Astrocyte (in vitro differentiated cells and primary cell): ENCODE measurements around the gene PLEKHA6. TPM values are rescaled to one million over a fixed set of nuclear protein-coding genes. Genes with fewer than 3 reads are reported as not detected.

Source experiments
- DNase-seq: peaks from one replicate; pipeline ENCODE4 v3.0.0-alpha.2; 2010; ENCODE audit warnings: low read depth
- FAIRE-seq: peaks from 2 replicates; lab custom pipeline; 2011; peaks lifted over from hg19 to GRCh38; lab: Jason Lieb, UNC
- H2AFZ ChIP-seq: 2 replicates; pipeline ENCODE4 v1.6.0; 2012; ENCODE audit warnings: low read depth, low read length, inconsistent platforms
- H3K27ac ChIP-seq: 2 replicates; pipeline ENCODE4 v1.5.1; 2011; ENCODE audit warnings: low read depth, low read length, inconsistent platforms
- H3K27me3 ChIP-seq: 2 replicates; pipeline ENCODE4 v1.6.0; 2011; ENCODE audit warnings: low read length, inconsistent platforms; ENCODE audit not compliant: insufficient read depth
- H3K36me3 ChIP-seq: 2 replicates; pipeline ENCODE4 v1.5.1; 2011; ENCODE audit warnings: low read length, inconsistent platforms; ENCODE audit not compliant: insufficient read depth
- H3K4me1 ChIP-seq: 2 replicates; pipeline ENCODE4 v1.5.1; 2011; ENCODE audit warnings: low read length, inconsistent platforms; ENCODE audit not compliant: insufficient read depth
- H3K4me2 ChIP-seq: 2 replicates; pipeline ENCODE4 v1.6.0; 2012; ENCODE audit warnings: low read length, inconsistent platforms
- H3K4me3 ChIP-seq: 2 replicates; pipeline ENCODE4 v1.5.1; 2011; ENCODE audit warnings: low read depth, mild to moderate bottlenecking, low read length, inconsistent platforms; ENCODE audit not compliant: insufficient read depth
- H3K79me2 ChIP-seq: 2 replicates; pipeline ENCODE4 v1.6.0; 2012; ENCODE audit warnings: mild to moderate bottlenecking, low read length, inconsistent platforms; ENCODE audit not compliant: insufficient read depth
- H3K9ac ChIP-seq: 2 replicates; pipeline ENCODE4 v1.6.0; 2012; ENCODE audit warnings: mild to moderate bottlenecking, low read length, inconsistent platforms
- H3K9me3 ChIP-seq: 2 replicates; pipeline ENCODE4 v1.5.1; 2012; ENCODE audit warnings: low read depth, mild to moderate bottlenecking, low read length, inconsistent platforms; ENCODE audit not compliant: insufficient read depth
- H4K20me1 ChIP-seq: 2 replicates; pipeline ENCODE4 v1.6.0; 2012; ENCODE audit warnings: low read length, inconsistent platforms; ENCODE audit not compliant: insufficient read depth
- H3K27ac Mint-ChIP-seq: one replicate; pipeline ENCODE4 v1.8.0; 2021; ENCODE audit warnings: mild to moderate bottlenecking, mixed read lengths; ENCODE audit not compliant: unreplicated experiment
- H3K27me3 Mint-ChIP-seq: one replicate; pipeline ENCODE4 v1.8.0; 2021; ENCODE audit warnings: low read depth, mixed read lengths; ENCODE audit not compliant: unreplicated experiment
- H3K36me3 Mint-ChIP-seq: one replicate; pipeline ENCODE4 v1.8.0; 2021; ENCODE audit warnings: low read depth, mixed read lengths; ENCODE audit not compliant: unreplicated experiment
- H3K4me1 Mint-ChIP-seq: one replicate; pipeline ENCODE4 v1.8.0; 2021; ENCODE audit warnings: low read depth, mixed read lengths; ENCODE audit not compliant: unreplicated experiment
- H3K4me3 Mint-ChIP-seq: one replicate; pipeline ENCODE4 v1.8.0; 2021; ENCODE audit warnings: mild to moderate bottlenecking, moderate library complexity, mixed read lengths; ENCODE audit not compliant: unreplicated experiment
- H3K9me3 Mint-ChIP-seq: one replicate; pipeline ENCODE4 v1.8.0; 2021; ENCODE audit warnings: mild to moderate bottlenecking, mixed read lengths; ENCODE audit not compliant: unreplicated experiment
- CTCF ChIP-seq: IDR thresholded peaks from 2 replicates; pipeline ENCODE4 v1.5.1; 2011; ENCODE audit warnings: low read depth, mild to moderate bottlenecking, inconsistent platforms, low read length, moderate library complexity; ENCODE audit not compliant: insufficient read depth
- EZH2 ChIP-seq: IDR thresholded peaks from 2 replicates; pipeline ENCODE4 v1.6.1; 2012; ENCODE audit warnings: mild to moderate bottlenecking, low read length, inconsistent platforms; ENCODE audit not compliant: insufficient read depth
- total RNA-seq: library from RNA; stranded (reverse); gene quantifications from 2 replicates; pipeline ENCODE4 v1.2.1, GENCODE V29; 2021

Gene PLEKHA6
- total RNA-seq, 1 donor from 2014 or later = 1.5 TPM

- H3K36me3 ChIP-seq = no peaks in the 10 kb centered on the region
- Mint-ChIP-seq H3K27me3 (peaks cover 23% of the 10 kb centered on the region), H3K9me3 (no peaks in the 10 kb centered on the region), H3K4me3 (no peak overlapping the region), H3K27ac (no peak overlapping the region), H3K4me1 (peaks cover 20% of the 10 kb centered on the region), H3K36me3 (no peaks in the 10 kb centered on the region)
- FAIRE-seq (no peak), DNase-seq (no peak)
- TF ChIP-seq EZH2 (no peak), CTCF (no peak)
- H3K27me3 ChIP-seq = peaks cover 4% of the 10 kb centered on the region
- H3K4me3 ChIP-seq = no peak overlapping the region
- H4K20me1 ChIP-seq = no peaks in the 10 kb centered on the region
- H3K4me2 ChIP-seq = no peak overlapping the region
- no peak overlapping the region for H2AFZ ChIP-seq
- H3K79me2 ChIP-seq = no peaks in the 10 kb centered on the region
- no peak overlapping the region for H3K9ac ChIP-seq
- H3K27ac ChIP-seq = no peak overlapping the region
- no peaks in the 10 kb centered on the region for H3K9me3 ChIP-seq
- peaks cover 12% of the 10 kb centered on the region for H3K4me1 ChIP-seq
Observed at GRCh38 chr1:204314893-204315658, 44.7 kb downstream of the PLEKHA6 start.

GRCh38 chr1:204314171-204314892 is 45.4 kb downstream of the PLEKHA6 start:
- no peaks in the 10 kb centered on the region for H3K79me2 ChIP-seq
- H3K27ac Mint-ChIP-seq = no peak overlapping the region
- no peak for FAIRE-seq
- H3K4me1 ChIP-seq = peaks cover 5% of the 10 kb centered on the region
- no peak for TF ChIP-seq EZH2
- no peak for TF ChIP-seq CTCF
- H3K4me1 Mint-ChIP-seq = peaks cover 15% of the 10 kb centered on the region
- no peak for DNase-seq
- no peak overlapping the region for H3K4me3 ChIP-seq
- no peaks in the 10 kb centered on the region for H3K9me3 Mint-ChIP-seq
- no peak overlapping the region for H2AFZ ChIP-seq
- H3K4me3 Mint-ChIP-seq = no peak overlapping the region
- H3K36me3 Mint-ChIP-seq = no peaks in the 10 kb centered on the region
- peaks cover 4% of the 10 kb centered on the region for H3K27me3 ChIP-seq
- no peak overlapping the region for H3K4me2 ChIP-seq
- H3K36me3 ChIP-seq = no peaks in the 10 kb centered on the region
- no peak overlapping the region for H3K9ac ChIP-seq
- no peaks in the 10 kb centered on the region for H3K9me3 ChIP-seq
- no peak overlapping the region for H3K27ac ChIP-seq
- H3K27me3 Mint-ChIP-seq = peaks cover 23% of the 10 kb centered on the region
- no peaks in the 10 kb centered on the region for H4K20me1 ChIP-seq
